ENCODE data around the gene DEGS2.
"Not testable (repeated sequence)": the region's sequence is repeated elsewhere in the genome, so short reads cannot be mapped to it uniquely, and the experiment has no call there.

DEGS2 gene

DNA sequence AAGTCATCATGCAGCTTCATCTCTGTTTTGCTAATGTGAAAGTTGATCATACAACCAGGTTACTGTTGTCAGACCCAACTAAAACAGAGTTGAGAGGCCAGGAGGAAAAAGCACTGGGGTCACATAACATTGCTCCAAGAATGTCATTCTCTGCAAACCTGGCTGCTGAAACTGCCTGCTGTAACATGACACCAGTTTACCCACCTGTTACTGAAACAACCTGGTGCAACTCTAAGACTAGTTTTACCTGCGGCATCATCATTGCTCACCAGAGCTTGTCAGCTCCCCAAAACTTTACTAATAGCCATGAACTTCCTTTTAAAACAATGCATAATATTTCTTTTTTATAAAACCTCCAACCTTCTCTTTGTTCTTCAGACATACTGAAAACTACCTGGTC lies 30.7 kb upstream of the DEGS2 start:
- Histone ChIP-seq H3K27me3 (ENCODE audit: insufficient read depth, poor library complexity, severe bottlenecking) (no peaks in the 10 kb centered on the region), H3K9me3 (ENCODE audit: severe bottlenecking) (no peaks in the 10 kb centered on the region), H3K36me3 (ENCODE audit: low read depth) (no peaks in the 10 kb centered on the region), H3K27ac (ENCODE audit: poor library complexity, severe bottlenecking) (no peak overlapping the region), H3K4me3 (ENCODE audit: severe bottlenecking) (no peak overlapping the region), H3K4me1 (ENCODE audit: insufficient read depth, poor library complexity, severe bottlenecking) (peaks cover 9% of the 10 kb centered on the region)
- DNase-seq (ENCODE audit: low spot score) (no peak), ATAC-seq (ENCODE audit: low read depth) (no peak)
- TF ChIP-seq, protein P1, sequence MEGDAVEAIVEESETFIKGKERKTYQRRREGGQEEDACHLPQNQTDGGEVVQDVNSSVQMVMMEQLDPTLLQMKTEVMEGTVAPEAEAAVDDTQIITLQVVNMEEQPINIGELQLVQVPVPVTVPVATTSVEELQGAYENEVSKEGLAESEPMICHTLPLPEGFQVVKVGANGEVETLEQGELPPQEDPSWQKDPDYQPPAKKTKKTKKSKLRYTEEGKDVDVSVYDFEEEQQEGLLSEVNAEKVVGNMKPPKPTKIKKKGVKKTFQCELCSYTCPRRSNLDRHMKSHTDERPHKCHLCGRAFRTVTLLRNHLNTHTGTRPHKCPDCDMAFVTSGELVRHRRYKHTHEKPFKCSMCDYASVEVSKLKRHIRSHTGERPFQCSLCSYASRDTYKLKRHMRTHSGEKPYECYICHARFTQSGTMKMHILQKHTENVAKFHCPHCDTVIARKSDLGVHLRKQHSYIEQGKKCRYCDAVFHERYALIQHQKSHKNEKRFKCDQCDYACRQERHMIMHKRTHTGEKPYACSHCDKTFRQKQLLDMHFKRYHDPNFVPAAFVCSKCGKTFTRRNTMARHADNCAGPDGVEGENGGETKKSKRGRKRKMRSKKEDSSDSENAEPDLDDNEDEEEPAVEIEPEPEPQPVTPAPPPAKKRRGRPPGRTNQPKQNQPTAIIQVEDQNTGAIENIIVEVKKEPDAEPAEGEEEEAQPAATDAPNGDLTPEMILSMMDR (IDR thresholded peaks at IDR 0.05; ENCODE audit: poor library complexity, severe bottlenecking) = no peak

DNA sequence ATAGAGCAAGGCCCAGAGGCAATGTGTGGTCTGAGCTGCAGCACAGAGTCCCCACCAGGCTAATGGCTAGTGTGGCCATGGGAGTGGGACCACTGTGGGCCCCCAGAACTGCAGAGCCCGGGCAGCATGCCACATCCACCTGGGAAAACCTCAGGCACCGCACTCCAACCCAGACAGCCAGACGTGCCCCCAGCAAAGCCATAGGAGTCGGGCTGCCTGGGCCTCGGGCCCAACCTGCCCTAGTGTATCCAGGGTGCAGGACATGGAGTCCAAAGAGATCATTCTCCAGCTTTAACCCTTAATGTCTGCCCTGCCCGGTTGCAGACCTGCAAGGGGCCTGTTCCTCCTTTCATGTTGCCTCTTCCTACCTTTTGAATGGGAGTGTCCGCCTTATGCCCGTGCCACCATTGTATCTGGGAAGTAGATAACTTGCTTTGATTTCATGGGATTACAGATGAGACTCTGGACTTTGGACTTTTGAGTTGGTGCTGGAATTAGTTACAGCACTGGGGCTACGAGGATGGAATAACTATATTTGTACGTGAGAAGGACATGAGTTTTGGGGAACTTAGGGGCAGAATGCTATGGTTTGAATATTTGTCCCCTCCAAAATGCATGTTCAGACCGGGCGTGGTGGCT lies 29.1 kb upstream of the DEGS2 start:
- TF ChIP-seq, protein P1 (IDR thresholded peaks at IDR 0.05; ENCODE audit: poor library complexity, severe bottlenecking) = no peak
- Histone ChIP-seq H3K4me1 (ENCODE audit: insufficient read depth, poor library complexity, severe bottlenecking) (peaks cover 8% of the 10 kb centered on the region), H3K9me3 (ENCODE audit: severe bottlenecking) (no peaks in the 10 kb centered on the region), H3K36me3 (ENCODE audit: low read depth) (no peaks in the 10 kb centered on the region), H3K27ac (ENCODE audit: poor library complexity, severe bottlenecking) (no peak overlapping the region), H3K4me3 (ENCODE audit: severe bottlenecking) (no peak overlapping the region), H3K27me3 (ENCODE audit: insufficient read depth, poor library complexity, severe bottlenecking) (no peaks in the 10 kb centered on the region)
- ATAC-seq (ENCODE audit: low read depth) = no peak
- no peak for DNase-seq (ENCODE audit: low spot score)

DNA sequence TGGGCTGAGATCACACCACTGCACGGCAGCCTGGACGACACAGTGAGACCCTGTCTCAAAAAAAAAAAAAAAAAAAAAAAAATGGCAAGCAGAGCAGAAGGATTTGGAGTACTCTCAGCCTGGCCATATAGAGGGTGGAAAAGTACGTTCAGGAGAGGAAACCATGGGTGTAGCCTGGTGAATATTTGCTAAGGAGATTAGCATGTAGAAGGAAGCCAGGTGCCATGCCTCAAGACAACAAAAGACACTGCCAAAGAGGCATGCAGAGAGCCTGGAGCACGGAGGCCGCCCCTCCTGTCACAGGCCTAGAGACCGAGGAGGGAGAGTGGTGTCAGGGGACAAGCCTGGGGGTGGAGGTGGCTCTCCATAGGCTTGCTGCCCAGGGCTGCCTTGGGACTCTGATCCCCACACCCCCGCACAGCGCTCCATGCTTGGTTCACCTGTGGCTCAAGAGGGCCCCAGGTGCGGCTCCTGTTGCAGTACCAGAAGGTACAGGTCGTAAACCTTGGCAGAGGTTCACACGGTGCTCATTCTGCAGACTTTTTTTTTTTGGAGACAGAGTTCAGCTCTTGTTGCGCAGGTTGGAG lies 27.9 kb upstream of the DEGS2 start:
- TF ChIP-seq, protein P1 (IDR thresholded peaks at IDR 0.05; ENCODE audit: poor library complexity, severe bottlenecking) = no peak
- DNase-seq (ENCODE audit: low spot score) = no peak
- no peaks in the 10 kb centered on the region for H3K27me3 ChIP-seq (ENCODE audit: insufficient read depth, poor library complexity, severe bottlenecking)
- H3K27ac ChIP-seq (ENCODE audit: poor library complexity, severe bottlenecking) = no peak overlapping the region
- no peaks in the 10 kb centered on the region for H3K9me3 ChIP-seq (ENCODE audit: severe bottlenecking)
- no peak overlapping the region for H3K4me3 ChIP-seq (ENCODE audit: severe bottlenecking)
- peaks cover 3% of the 10 kb centered on the region for H3K4me1 ChIP-seq (ENCODE audit: insufficient read depth, poor library complexity, severe bottlenecking)
- no peaks in the 10 kb centered on the region for H3K36me3 ChIP-seq (ENCODE audit: low read depth)
- peak; percentile 12; the same call in 1 of the 3 replicates for ATAC-seq (ENCODE audit: low read depth)

DNA sequence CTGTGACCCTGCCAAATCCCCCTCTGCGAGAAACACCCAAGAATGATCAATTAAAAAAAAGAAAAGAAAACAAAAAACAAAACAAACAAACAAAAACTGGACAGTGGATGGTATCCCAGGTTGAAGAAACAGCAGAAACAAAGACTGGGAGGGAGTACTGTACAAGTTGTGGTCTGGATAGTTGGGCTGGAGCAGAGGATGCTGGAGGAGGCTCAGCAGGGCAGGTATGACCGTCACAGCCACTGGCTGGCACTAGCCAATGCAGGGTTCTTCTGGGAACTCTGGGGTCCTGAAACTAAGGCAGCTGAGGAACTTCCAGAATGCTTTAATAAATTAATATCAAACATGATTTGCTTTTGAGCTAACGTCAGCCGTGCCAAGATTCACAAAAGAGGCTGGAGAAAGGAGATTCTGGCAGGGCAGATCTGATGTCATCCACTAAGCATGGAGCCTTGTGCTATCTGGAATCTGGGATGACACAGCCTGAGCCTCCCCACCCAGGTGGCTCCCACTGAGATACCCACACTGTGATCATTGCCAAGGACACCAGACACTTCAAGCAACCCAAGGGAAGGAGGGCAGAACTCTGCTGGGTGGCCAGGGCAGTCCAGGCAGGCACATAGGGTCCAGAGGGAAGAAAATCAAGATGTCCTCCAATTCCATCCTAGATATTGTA lies 22.6 kb upstream of the DEGS2 start:
- not testable (repeated sequence) for H3K27me3 ChIP-seq (ENCODE audit: insufficient read depth, poor library complexity, severe bottlenecking); H3K4me3 ChIP-seq (ENCODE audit: severe bottlenecking); H3K27ac ChIP-seq (ENCODE audit: poor library complexity, severe bottlenecking); H3K4me1 ChIP-seq (ENCODE audit: insufficient read depth, poor library complexity, severe bottlenecking); H3K36me3 ChIP-seq (ENCODE audit: low read depth); H3K9me3 ChIP-seq (ENCODE audit: severe bottlenecking); DNase-seq (ENCODE audit: low spot score)
- peak; percentile 24; the same call in 1 of the 3 replicates for ATAC-seq (ENCODE audit: low read depth)

DNA sequence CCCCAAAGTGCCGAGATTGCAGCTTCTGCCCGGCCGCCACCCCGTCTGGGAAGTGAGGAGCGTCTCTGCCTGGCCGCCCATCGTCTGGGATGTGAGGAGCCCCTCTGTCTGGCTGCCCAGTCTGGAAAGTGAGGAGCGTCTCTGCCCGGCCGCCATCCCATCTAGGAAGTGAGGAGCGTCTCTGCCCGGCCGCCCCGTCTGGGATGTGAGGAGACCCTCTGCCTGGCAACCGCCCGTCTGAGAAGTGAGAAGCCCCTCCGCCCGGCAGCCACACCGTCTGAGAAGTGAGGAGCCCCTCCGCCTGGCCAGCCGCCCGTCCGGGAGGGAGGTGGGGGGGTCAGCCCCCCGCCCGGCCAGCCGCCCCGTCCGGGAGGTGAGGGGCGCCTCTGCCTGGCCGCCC lies 21.2 kb upstream of the DEGS2 start:
- DNase-seq (ENCODE audit: low spot score); H3K27me3 ChIP-seq (ENCODE audit: insufficient read depth, poor library complexity, severe bottlenecking); ATAC-seq (ENCODE audit: low read depth): not testable (repeated sequence)

More for the DNA sequence above, 21.2 kb upstream of the DEGS2 start:
- H3K4me1 ChIP-seq (ENCODE audit: insufficient read depth, poor library complexity, severe bottlenecking); H3K9me3 ChIP-seq (ENCODE audit: severe bottlenecking); H3K36me3 ChIP-seq (ENCODE audit: low read depth); H3K27ac ChIP-seq (ENCODE audit: poor library complexity, severe bottlenecking); H3K4me3 ChIP-seq (ENCODE audit: severe bottlenecking): not testable (repeated sequence)

All from RWPE2 (cell line).